NCI-H774 (cell line): ENCODE data around the gene MRPS16.
"Not testable (repeated sequence)": the region's sequence is repeated elsewhere in the genome, so short reads cannot be mapped to it uniquely, and the experiment has no call there.

Experiments
- DNase-seq: peaks from one replicate; lab custom pipeline; 2025; lab: John Stamatoyannopoulos, UW

MRPS16 gene

GRCh38 chr10:73252445-73253224, at the start of gene MRPS16:
TSS of gene MRPS16 (minus strand) at chr10:73252644. CDS start at chr10:73252482, 162 bp downstream.
- DNase-seq, result peak; percentile 94

GRCh38 chr10:73296946-73297345, 44.5 kb upstream of the MRPS16 start:
- DNase-seq, result no peak

- DNase-seq, result no peak
These were observed 41.0 kb upstream of the MRPS16 start for GRCh38 chr10:73293461-73293860.

- no peak for DNase-seq
These were observed 37.5 kb upstream of the MRPS16 start for GRCh38 chr10:73289958-73290357.

GRCh38 chr10:73287441-73287840, 35.0 kb upstream of the MRPS16 start:
- DNase-seq, result no peak

- no peak for DNase-seq
These were observed 28.7 kb upstream of the MRPS16 start for GRCh38 chr10:73281097-73281496.

- no peak for DNase-seq
These were observed 12.0 kb upstream of the MRPS16 start for GRCh38 chr10:73264423-73264822.

GRCh38 chr10:73263693-73264347, 11.4 kb upstream of the MRPS16 start:
- no peak for DNase-seq

GRCh38 chr10:73262880-73263555, 10.6 kb upstream of the MRPS16 start:
- DNase-seq, result no peak

GRCh38 chr10:73262105-73262730, 9.8 kb upstream of the MRPS16 start:
- DNase-seq, result no peak

- DNase-seq, result no peak
These were observed 9.0 kb upstream of the MRPS16 start for GRCh38 chr10:73261362-73261995.

- DNase-seq, result not testable (repeated sequence)
These were observed 6.2 kb upstream of the MRPS16 start for GRCh38 chr10:73258612-73259011.

- DNase-seq, result no peak
These were observed 746 bp upstream of the MRPS16 start for GRCh38 chr10:73253225-73253555.

GRCh38 chr10:73251683-73252444, 580 bp downstream of the MRPS16 start:
- DNase-seq, result no peak

GRCh38 chr10:73248259-73248724, 4.2 kb downstream of the MRPS16 start:
- no peak for DNase-seq

GRCh38 chr10:73247509-73248258, 4.8 kb downstream of the MRPS16 start:
- no peak for DNase-seq

GRCh38 chr10:73246646-73247508, 5.6 kb downstream of the MRPS16 start, which contains the start of gene DNAJC9:
TSS of gene DNAJC9 (minus strand) at chr10:73247255. CDS start at chr10:73247189, 66 bp downstream.
- peak; percentile 90 for DNase-seq

GRCh38 chr10:73246322-73246645, 6.2 kb downstream of the MRPS16 start:
- DNase-seq, result no peak

GRCh38 chr10:73244866-73245477, 7.5 kb downstream of the MRPS16 start:
- no peak for DNase-seq
